GM12878 (cell line): ENCODE data around the gene NEK10.

Source experiments
- CEBPB ChIP-seq, 2 experiments: fragments of 150-350 bp in 1 of 2; IDR thresholded peaks; 2 replicates each; pipeline ENCODE4 v1.6.1; 2012 to 2014; ENCODE audit warnings: low read depth in 2 of 2, low read length in 2 of 2, borderline replicate concordance in 1 of 2, inconsistent platforms in 1 of 2
- CTCF ChIP-seq, 3 experiments: IDR thresholded peaks in 2 of 3; conservative IDR thresholded peaks in 1 of 3; 2 replicates each; pipeline ENCODE4 v1.5.1; 2011; ENCODE audit warnings: low read depth in 3 of 3, low read length in 3 of 3, mild to moderate bottlenecking in 3 of 3, control low read depth in 2 of 3, moderate library complexity in 2 of 3, inconsistent platforms in 1 of 3, mixed read lengths in 1 of 3; ENCODE audit not compliant: control insufficient read depth in 2 of 3, insufficient read depth in 1 of 3; ENCODE audit errors: extremely low read depth in 1 of 3
- EP300 ChIP-seq, 2 experiments: fragments of 150-350 bp in 1 of 2; IDR thresholded peaks; 2 replicates each; pipeline ENCODE4 v1.6.1; 2011 to 2012; ENCODE audit warnings: low read depth in 2 of 2, low read length in 2 of 2, borderline replicate concordance in 1 of 2, improper control_type of control experiment in 1 of 2, inconsistent platforms in 1 of 2; ENCODE audit not compliant: control insufficient read depth in 1 of 2
- POLR2A ChIP-seq: IDR thresholded peaks from 2 replicates; pipeline ENCODE4 v1.6.1; 2011; ENCODE audit warnings: low read depth, mild to moderate bottlenecking, low read length
- TARDBP ChIP-seq: IDR thresholded peaks from 2 replicates; pipeline ENCODE4 v1.6.1; 2016; ENCODE audit warnings: borderline replicate concordance
- TF ChIP-seq, protein P1 (sequence below): fragments of 450-650 bp; IDR thresholded peaks from 2 replicates; pipeline ENCODE4 v1.6.1; 2017; ENCODE audit warnings: mild to moderate bottlenecking, moderate library complexity

DNA sequence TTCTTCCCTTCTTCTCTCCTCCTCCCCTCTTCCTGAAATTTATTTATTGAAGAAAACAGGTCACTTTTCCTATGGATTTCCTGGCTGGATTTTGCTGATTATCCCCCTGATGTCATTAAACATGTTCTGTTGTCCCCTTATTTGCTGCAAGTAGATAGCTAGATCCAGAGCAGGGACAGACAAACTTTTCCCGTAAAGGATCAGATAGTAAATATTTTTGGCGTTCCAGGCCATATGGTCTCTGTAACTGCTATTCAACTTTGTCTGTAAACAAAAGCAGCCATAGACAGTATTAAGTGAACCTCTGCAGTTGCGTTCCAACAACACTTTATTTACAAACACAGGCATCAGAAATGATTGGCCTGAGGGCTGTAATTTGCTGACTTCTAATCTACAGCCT lies 241.3 kb downstream of the NEK10 start:
- no peak for TF ChIP-seq CEBPB (IDR thresholded peaks at IDR 0.05; ENCODE audit: borderline replicate concordance in 1 of 2, low read depth in 2 of 2, low read length in 2 of 2)
- TF ChIP-seq EP300 (IDR thresholded peaks at IDR 0.05; ENCODE audit: borderline replicate concordance in 1 of 2, control insufficient read depth in 1 of 2, low read depth in 2 of 2, low read length in 2 of 2) = no peak
- TF ChIP-seq, protein P1, sequence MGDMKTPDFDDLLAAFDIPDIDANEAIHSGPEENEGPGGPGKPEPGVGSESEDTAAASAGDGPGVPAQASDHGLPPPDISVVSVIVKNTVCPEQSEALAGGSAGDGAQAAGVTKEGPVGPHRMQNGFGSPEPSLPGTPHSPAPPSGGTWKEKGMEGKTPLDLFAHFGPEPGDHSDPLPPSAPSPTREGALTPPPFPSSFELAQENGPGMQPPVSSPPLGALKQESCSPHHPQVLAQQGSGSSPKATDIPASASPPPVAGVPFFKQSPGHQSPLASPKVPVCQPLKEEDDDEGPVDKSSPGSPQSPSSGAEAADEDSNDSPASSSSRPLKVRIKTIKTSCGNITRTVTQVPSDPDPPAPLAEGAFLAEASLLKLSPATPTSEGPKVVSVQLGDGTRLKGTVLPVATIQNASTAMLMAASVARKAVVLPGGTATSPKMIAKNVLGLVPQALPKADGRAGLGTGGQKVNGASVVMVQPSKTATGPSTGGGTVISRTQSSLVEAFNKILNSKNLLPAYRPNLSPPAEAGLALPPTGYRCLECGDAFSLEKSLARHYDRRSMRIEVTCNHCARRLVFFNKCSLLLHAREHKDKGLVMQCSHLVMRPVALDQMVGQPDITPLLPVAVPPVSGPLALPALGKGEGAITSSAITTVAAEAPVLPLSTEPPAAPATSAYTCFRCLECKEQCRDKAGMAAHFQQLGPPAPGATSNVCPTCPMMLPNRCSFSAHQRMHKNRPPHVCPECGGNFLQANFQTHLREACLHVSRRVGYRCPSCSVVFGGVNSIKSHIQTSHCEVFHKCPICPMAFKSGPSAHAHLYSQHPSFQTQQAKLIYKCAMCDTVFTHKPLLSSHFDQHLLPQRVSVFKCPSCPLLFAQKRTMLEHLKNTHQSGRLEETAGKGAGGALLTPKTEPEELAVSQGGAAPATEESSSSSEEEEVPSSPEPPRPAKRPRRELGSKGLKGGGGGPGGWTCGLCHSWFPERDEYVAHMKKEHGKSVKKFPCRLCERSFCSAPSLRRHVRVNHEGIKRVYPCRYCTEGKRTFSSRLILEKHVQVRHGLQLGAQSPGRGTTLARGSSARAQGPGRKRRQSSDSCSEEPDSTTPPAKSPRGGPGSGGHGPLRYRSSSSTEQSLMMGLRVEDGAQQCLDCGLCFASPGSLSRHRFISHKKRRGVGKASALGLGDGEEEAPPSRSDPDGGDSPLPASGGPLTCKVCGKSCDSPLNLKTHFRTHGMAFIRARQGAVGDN = no peak
- no peak for TF ChIP-seq POLR2A
- no peak for TF ChIP-seq CTCF (IDR thresholded peaks at IDR 0.05 in 2 of 3, conservative IDR thresholded peaks at IDR 0.05 in 1 of 3; ENCODE audit: control insufficient read depth in 2 of 3, extremely low read depth in 1 of 3, insufficient read depth in 1 of 3, low read depth in 3 of 3, low read length in 3 of 3)
- TF ChIP-seq TARDBP = no peak
